Neural cell (in vitro differentiated cells): ENCODE data around the gene ADGRD1. TPM values are rescaled to one million over a fixed set of nuclear protein-coding genes. Genes with fewer than 3 reads are reported as not detected.

Source experiments
- H2AFZ ChIP-seq: fragments of 200-600, 300-800 bp; sonication (generic), shearing (Covaris generic); 2 replicates; pipeline ENCODE4 v1.6.0; 2014; ENCODE audit warnings: low read depth, mild to moderate bottlenecking, antibody characterized with exemption, low read length, moderate library complexity
- H3F3A ChIP-seq: fragments of 200-600 bp; shearing (Covaris generic); 2 replicates; pipeline ENCODE4 v1.6.1; 2016; ENCODE audit warnings: mild to moderate bottlenecking, moderate library complexity, mixed read lengths, antibody characterized with exemption, low read length; ENCODE audit not compliant: insufficient read depth, poor library complexity, severe bottlenecking
- H3K27ac ChIP-seq: fragments of 200-600, 300-800 bp; sonication (generic), shearing (Covaris generic); 2 replicates; pipeline ENCODE4 v1.5.1; 2014; ENCODE audit warnings: mild to moderate bottlenecking, low read length, moderate library complexity
- H3K27me3 ChIP-seq: fragments of 300-800, 200-600 bp; sonication (generic), shearing (Covaris generic); 2 replicates; pipeline ENCODE4 v1.6.0; 2014; ENCODE audit warnings: mild to moderate bottlenecking, low read depth, low read length, moderate library complexity; ENCODE audit not compliant: insufficient read depth
- H3K36me3 ChIP-seq: fragments of 300-800, 200-600 bp; sonication (generic), shearing (Covaris generic); 2 replicates; pipeline ENCODE4 v1.5.1; 2014; ENCODE audit warnings: mild to moderate bottlenecking, antibody characterized with exemption, low read length, moderate library complexity; ENCODE audit not compliant: insufficient read depth
- H3K4me2 ChIP-seq: fragments of 300-800, 200-600 bp; sonication (generic), shearing (Covaris generic); 2 replicates; pipeline ENCODE4 v1.6.0; 2014; ENCODE audit warnings: mild to moderate bottlenecking, low read length
- H3K4me3 ChIP-seq: fragments of 300-800, 200-600 bp; sonication (generic), shearing (Covaris generic); 2 replicates; pipeline ENCODE4 v1.5.1; 2014; ENCODE audit warnings: mild to moderate bottlenecking, low read length, moderate library complexity
- H3K79me2 ChIP-seq: fragments of 200-600 bp; shearing (Covaris generic); replicated peaks from 2 replicates; pipeline ENCODE4 v1.6.0; 2014; ENCODE audit warnings: mild to moderate bottlenecking, low read length, moderate library complexity; ENCODE audit not compliant: insufficient read depth
- H3K9ac ChIP-seq: fragments of 300-800, 200-600 bp; sonication (generic), shearing (Covaris generic); 2 replicates; pipeline ENCODE4 v1.6.1; 2016; ENCODE audit warnings: mild to moderate bottlenecking, low read length, mixed read lengths
- H3K9me2 ChIP-seq: fragments of 200-600 bp; shearing (Covaris generic); 2 replicates; pipeline ENCODE4 v1.6.1; 2016; ENCODE audit warnings: mild to moderate bottlenecking, low read length, mixed read lengths; ENCODE audit not compliant: insufficient read depth
- H3K9me3 ChIP-seq: fragments of 200-600, 300-800 bp; sonication (generic), shearing (Covaris generic); 2 replicates; pipeline ENCODE4 v1.6.1; 2016; ENCODE audit warnings: mild to moderate bottlenecking, mixed run types, low read length, moderate library complexity, mixed read lengths
- H4K20me1 ChIP-seq: fragments of 200-600 bp; shearing (Covaris generic); 2 replicates; pipeline ENCODE4 v1.6.1; 2016; ENCODE audit warnings: mild to moderate bottlenecking, mixed run types; ENCODE audit not compliant: insufficient read depth
- EP300 ChIP-seq: fragments of 450-650 bp; conservative IDR thresholded peaks from 2 replicates; pipeline ENCODE4 v1.6.1; 2014; ENCODE audit warnings: antibody characterized with exemption, mild to moderate bottlenecking, moderate library complexity; ENCODE audit not compliant: poor library complexity, severe bottlenecking
- EZH2 ChIP-seq: fragments of 200-600, 300-800 bp; shearing (Covaris generic), sonication (generic); IDR thresholded peaks from 2 replicates; pipeline ENCODE4 v1.6.1; 2014; ENCODE audit warnings: antibody characterized with exemption, low read length, borderline replicate concordance, mild to moderate bottlenecking; ENCODE audit not compliant: insufficient read depth, poor library complexity, severe bottlenecking
- MXI1 ChIP-seq: fragments of 450-650 bp; conservative IDR thresholded peaks from 2 replicates; pipeline ENCODE4 v1.6.1; 2014; ENCODE audit warnings: antibody characterized with exemption, mild to moderate bottlenecking; ENCODE audit not compliant: poor library complexity, severe bottlenecking
- POLR2AphosphoS5 ChIP-seq: IDR thresholded peaks from 2 replicates; pipeline ENCODE4 v1.6.1; 2012
- RAD21 ChIP-seq: fragments of 450-650 bp; conservative IDR thresholded peaks from 2 replicates; pipeline ENCODE4 v1.6.1; 2014; ENCODE audit warnings: antibody characterized with exemption, mild to moderate bottlenecking, moderate library complexity
- SMC3 ChIP-seq: fragments of 450-650 bp; conservative IDR thresholded peaks from 2 replicates; pipeline ENCODE4 v1.6.1; 2014; ENCODE audit warnings: antibody characterized with exemption, mild to moderate bottlenecking, moderate library complexity; ENCODE audit not compliant: poor library complexity
- TAF1 ChIP-seq: IDR thresholded peaks from 2 replicates; pipeline ENCODE4 v1.6.1; 2012; ENCODE audit warnings: low read depth
- polyA plus RNA-seq: library from polyadenylated mRNA; depleted of rRNA; stranded (reverse); fragments of >200 nt; gene quantifications from 2 replicates; pipeline ENCODE4 v1.2.3, GENCODE V29; 2014
- TF ChIP-seq, protein P1 (sequence below): IDR thresholded peaks from 2 replicates; pipeline ENCODE4 v1.6.1; 2012; ENCODE audit warnings: borderline replicate concordance
- TF ChIP-seq, protein P2 (sequence below): fragments of 450-650 bp; IDR thresholded peaks from 2 replicates; pipeline ENCODE4 v1.5.1; 2014; ENCODE audit warnings: antibody characterized with exemption, mild to moderate bottlenecking, moderate library complexity; ENCODE audit not compliant: poor library complexity, severe bottlenecking

The ADGRD1 gene
- polyA plus RNA-seq, 1 donor from 2014 or later, result 1.7 TPM

DNA sequence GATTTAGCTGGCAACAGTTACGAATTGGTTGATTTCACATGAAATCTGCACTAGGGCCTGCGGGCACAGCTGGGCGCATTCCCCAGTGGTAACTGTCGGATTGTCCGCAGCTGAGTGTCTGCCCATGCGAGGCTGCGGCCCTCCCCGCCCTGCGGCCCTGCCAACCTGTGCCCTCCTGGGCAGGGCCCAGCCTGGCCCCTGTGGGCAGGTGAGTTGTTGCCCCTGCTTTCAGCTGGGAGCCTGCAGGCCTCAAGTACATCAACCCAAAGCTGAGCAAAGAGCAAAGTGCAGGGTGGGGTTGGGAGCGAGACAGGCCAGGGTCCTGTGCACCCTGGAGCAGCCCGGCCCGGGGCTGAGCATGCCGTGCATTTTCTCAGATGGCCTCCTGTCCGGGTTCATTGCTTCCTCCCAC lies 89.1 kb downstream of the ADGRD1 start:
- Histone ChIP-seq H3K4me3 (no peak overlapping the region), H4K20me1 (no peaks in the 10 kb centered on the region), H3K9me2 (no peaks in the 10 kb centered on the region), H3F3A (no peaks in the 10 kb centered on the region), H3K27ac (no peak overlapping the region), H3K27me3 (no peaks in the 10 kb centered on the region), H3K9me3 (no peaks in the 10 kb centered on the region), H3K36me3 (no peaks in the 10 kb centered on the region), H2AFZ (no peak overlapping the region), H3K4me2 (no peak overlapping the region), H3K79me2 (no peaks in the 10 kb centered on the region), H3K9ac (no peak overlapping the region)
- no peak for TF ChIP-seq POLR2AphosphoS5
- no peak for TF ChIP-seq MXI1
- no peak for TF ChIP-seq TAF1
- no peak for TF ChIP-seq RAD21
- no peak for TF ChIP-seq EP300
- TF ChIP-seq, protein P1, sequence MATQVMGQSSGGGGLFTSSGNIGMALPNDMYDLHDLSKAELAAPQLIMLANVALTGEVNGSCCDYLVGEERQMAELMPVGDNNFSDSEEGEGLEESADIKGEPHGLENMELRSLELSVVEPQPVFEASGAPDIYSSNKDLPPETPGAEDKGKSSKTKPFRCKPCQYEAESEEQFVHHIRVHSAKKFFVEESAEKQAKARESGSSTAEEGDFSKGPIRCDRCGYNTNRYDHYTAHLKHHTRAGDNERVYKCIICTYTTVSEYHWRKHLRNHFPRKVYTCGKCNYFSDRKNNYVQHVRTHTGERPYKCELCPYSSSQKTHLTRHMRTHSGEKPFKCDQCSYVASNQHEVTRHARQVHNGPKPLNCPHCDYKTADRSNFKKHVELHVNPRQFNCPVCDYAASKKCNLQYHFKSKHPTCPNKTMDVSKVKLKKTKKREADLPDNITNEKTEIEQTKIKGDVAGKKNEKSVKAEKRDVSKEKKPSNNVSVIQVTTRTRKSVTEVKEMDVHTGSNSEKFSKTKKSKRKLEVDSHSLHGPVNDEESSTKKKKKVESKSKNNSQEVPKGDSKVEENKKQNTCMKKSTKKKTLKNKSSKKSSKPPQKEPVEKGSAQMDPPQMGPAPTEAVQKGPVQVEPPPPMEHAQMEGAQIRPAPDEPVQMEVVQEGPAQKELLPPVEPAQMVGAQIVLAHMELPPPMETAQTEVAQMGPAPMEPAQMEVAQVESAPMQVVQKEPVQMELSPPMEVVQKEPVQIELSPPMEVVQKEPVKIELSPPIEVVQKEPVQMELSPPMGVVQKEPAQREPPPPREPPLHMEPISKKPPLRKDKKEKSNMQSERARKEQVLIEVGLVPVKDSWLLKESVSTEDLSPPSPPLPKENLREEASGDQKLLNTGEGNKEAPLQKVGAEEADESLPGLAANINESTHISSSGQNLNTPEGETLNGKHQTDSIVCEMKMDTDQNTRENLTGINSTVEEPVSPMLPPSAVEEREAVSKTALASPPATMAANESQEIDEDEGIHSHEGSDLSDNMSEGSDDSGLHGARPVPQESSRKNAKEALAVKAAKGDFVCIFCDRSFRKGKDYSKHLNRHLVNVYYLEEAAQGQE, result no peak
- no peak for TF ChIP-seq EZH2
- TF ChIP-seq SMC3, result no peak
- TF ChIP-seq, protein P2, sequence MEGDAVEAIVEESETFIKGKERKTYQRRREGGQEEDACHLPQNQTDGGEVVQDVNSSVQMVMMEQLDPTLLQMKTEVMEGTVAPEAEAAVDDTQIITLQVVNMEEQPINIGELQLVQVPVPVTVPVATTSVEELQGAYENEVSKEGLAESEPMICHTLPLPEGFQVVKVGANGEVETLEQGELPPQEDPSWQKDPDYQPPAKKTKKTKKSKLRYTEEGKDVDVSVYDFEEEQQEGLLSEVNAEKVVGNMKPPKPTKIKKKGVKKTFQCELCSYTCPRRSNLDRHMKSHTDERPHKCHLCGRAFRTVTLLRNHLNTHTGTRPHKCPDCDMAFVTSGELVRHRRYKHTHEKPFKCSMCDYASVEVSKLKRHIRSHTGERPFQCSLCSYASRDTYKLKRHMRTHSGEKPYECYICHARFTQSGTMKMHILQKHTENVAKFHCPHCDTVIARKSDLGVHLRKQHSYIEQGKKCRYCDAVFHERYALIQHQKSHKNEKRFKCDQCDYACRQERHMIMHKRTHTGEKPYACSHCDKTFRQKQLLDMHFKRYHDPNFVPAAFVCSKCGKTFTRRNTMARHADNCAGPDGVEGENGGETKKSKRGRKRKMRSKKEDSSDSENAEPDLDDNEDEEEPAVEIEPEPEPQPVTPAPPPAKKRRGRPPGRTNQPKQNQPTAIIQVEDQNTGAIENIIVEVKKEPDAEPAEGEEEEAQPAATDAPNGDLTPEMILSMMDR, result no peak

DNA sequence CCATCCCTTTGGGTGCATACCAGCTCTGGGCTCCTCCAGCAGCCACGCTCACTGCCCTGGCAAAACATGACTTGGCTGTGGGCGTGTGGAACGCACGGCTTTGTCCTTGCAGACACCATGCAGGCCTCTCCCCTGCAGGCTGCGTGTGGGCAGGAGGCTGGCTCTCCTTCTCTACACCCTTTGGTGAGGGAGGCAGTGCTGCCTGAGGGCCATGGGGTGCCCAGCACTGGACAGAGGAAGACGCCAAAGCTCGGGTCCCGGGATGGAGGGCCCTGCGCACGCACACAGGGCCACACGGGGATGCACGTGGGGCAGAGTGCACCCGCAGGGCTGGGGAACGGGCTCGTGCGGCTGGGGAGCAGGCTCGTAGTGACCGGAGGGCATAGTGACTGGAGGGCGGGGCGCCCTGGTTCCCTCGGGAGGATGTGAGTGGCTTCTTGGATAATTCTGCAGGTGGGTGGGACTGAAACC lies 89.7 kb downstream of the ADGRD1 start:
- no peaks in the 10 kb centered on the region for H3K36me3 ChIP-seq
- no peak overlapping the region for H3K4me3 ChIP-seq
- H3K79me2 ChIP-seq, result no peaks in the 10 kb centered on the region
- H3K9me2 ChIP-seq, result no peaks in the 10 kb centered on the region
- H3K9me3 ChIP-seq, result no peaks in the 10 kb centered on the region
- H3F3A ChIP-seq, result no peaks in the 10 kb centered on the region
- TF ChIP-seq MXI1, result no peak
- TF ChIP-seq, protein P2, result no peak
- TF ChIP-seq, protein P1, result no peak
- no peak overlapping the region for H2AFZ ChIP-seq
- H3K27ac ChIP-seq, result no peak overlapping the region
- no peak overlapping the region for H3K9ac ChIP-seq
- no peaks in the 10 kb centered on the region for H4K20me1 ChIP-seq
- H3K4me2 ChIP-seq, result no peak overlapping the region
- no peaks in the 10 kb centered on the region for H3K27me3 ChIP-seq
